HCT116 (cell line): Measurements from ENCODE around the gene TLK1. TPM values are rescaled to one million over a fixed set of nuclear protein-coding genes. Genes with fewer than 3 reads are reported as not detected.

Source experiments
- ATAC-seq: fragments of 200-7000 bp; cut with Tn5 transposase; 2 replicates; pipeline ENCODE4 v1.9.1; 2020; ENCODE audit warnings: mild to moderate bottlenecking, moderate library complexity
- BruUV-seq: library from RNA; stranded (reverse); fragments of 400-500 nt; replicated peaks from 2 replicates; lab custom pipeline; 2021; lab: Mats Ljungman, UMichigan
- CTCF ChIA-PET: fragments of 300-600 bp; sonication (Branson Sonifier 250); formaldehyde crosslinking; loops from one replicate; lab custom pipeline; 2021; ENCODE audit warnings: antibody characterized with exemption; lab: Charles Lee
- POLR2A ChIA-PET: fragments of 300-600, 350-600 bp; sonication (Branson Sonifier 250); formaldehyde crosslinking; loops from one replicate; lab custom pipeline; 2021; ENCODE audit warnings: antibody characterized with exemption; lab: Charles Lee
- RAD21 ChIA-PET, 2 experiments: fragments of 300-600 bp; sonication (Branson Sonifier 250); formaldehyde crosslinking; loops; one replicate each; lab custom pipeline; 2023; ENCODE audit warnings: low total read pairs in 2 of 2; ENCODE audit not compliant: uncharacterized antibody in 2 of 2, unreplicated experiment in 2 of 2, low non-redundant PET in 1 of 2; lab: Charles Lee
- DNase-seq: peaks from one replicate; pipeline ENCODE4 v3.0.0-alpha.2; 2010; ENCODE audit warnings: low read depth, low spot score
- H2AFZ ChIP-seq: fragments of 200-600 bp; shearing (Covaris generic), sonication (generic); 2 replicates; pipeline ENCODE4 v1.6.1; 2017; ENCODE audit warnings: low read depth, mixed run types, mixed read lengths, antibody characterized with exemption, low read length; ENCODE audit not compliant: poor library complexity, severe bottlenecking
- H3K27ac ChIP-seq: 2 replicates; pipeline ENCODE4 v1.5.1; 2012; ENCODE audit warnings: low read depth, low read length
- H3K27me3 ChIP-seq: fragments of 200-600 bp; sonication (generic); 2 replicates; pipeline ENCODE4 v1.6.1; 2016; ENCODE audit warnings: mixed run types, low read length, mixed read lengths; ENCODE audit not compliant: insufficient read depth
- H3K36me3 ChIP-seq, 2 experiments: fragments of 200-500 bp in 1 of 2; fragments of 200-600 bp in 1 of 2; sonication (Bioruptor generic) in 1 of 2; sonication (generic) in 1 of 2; 2 replicates each; pipeline versions ENCODE4 v1.5.1 to v1.6.1; 2014 to 2016; ENCODE audit warnings: low read length in 2 of 2, inconsistent platforms in 1 of 2, mixed read lengths in 1 of 2, mixed run types in 1 of 2; ENCODE audit not compliant: insufficient read depth in 2 of 2, control insufficient read depth in 1 of 2
- H3K4me1 ChIP-seq, 2 experiments: fragments of 200-600 bp in 1 of 2; sonication (generic) in 1 of 2; 2 replicates each; pipeline versions ENCODE4 v1.5.1 to v1.6.1; 2012 to 2017; ENCODE audit warnings: low read length in 2 of 2, inconsistent platforms in 1 of 2, mild to moderate bottlenecking in 1 of 2, mixed read lengths in 1 of 2, mixed run types in 1 of 2, moderate library complexity in 1 of 2; ENCODE audit not compliant: insufficient read depth in 2 of 2, control insufficient read depth in 1 of 2
- H3K4me2 ChIP-seq: fragments of 200-600 bp; sonication (generic); 2 replicates; pipeline ENCODE4 v1.6.1; 2017; ENCODE audit warnings: mixed run types, low read length, mixed read lengths
- H3K4me3 ChIP-seq, 2 experiments: fragments of 200-600 bp in 1 of 2; sonication (generic) in 1 of 2; replicated peaks in 1 of 2; 2 replicates each; pipeline ENCODE4 v1.5.1; 2011 to 2016; ENCODE audit warnings: low read length in 2 of 2, control low read depth in 1 of 2, low read depth in 1 of 2, mild to moderate bottlenecking in 1 of 2, mixed read lengths in 1 of 2, mixed run types in 1 of 2
- H3K79me2 ChIP-seq: fragments of 200-600 bp; sonication (generic); 2 replicates; pipeline ENCODE4 v1.6.1; 2017; ENCODE audit warnings: mild to moderate bottlenecking, mixed run types, low read length, moderate library complexity, mixed read lengths; ENCODE audit not compliant: insufficient read depth
- H3K9ac ChIP-seq: fragments of 200-600 bp; sonication (generic); 2 replicates; pipeline ENCODE4 v1.6.1; 2016; ENCODE audit warnings: low read length, mixed read lengths
- H3K9me2 ChIP-seq: fragments of 200-600 bp; sonication (generic), shearing (Covaris generic); 2 replicates; pipeline ENCODE4 v1.6.1; 2017; ENCODE audit warnings: mixed run types, mild to moderate bottlenecking, moderate library complexity; ENCODE audit not compliant: insufficient read depth
- H3K9me3 ChIP-seq, 2 experiments: fragments of 200-500 bp in 1 of 2; fragments of 200-600 bp in 1 of 2; sonication (Bioruptor generic) in 1 of 2; sonication (generic) in 1 of 2; 2 replicates each; pipeline ENCODE4 v1.6.1; 2014 to 2017; ENCODE audit warnings: low read length in 2 of 2, mixed read lengths in 2 of 2, inconsistent platforms in 1 of 2, low read depth in 1 of 2, mild to moderate bottlenecking in 1 of 2, mixed run types in 1 of 2, moderate library complexity in 1 of 2; ENCODE audit not compliant: control insufficient read depth in 1 of 2, insufficient read depth in 1 of 2
- H4K20me1 ChIP-seq: fragments of 200-600 bp; sonication (generic), shearing (Covaris generic); 2 replicates; pipeline ENCODE4 v1.6.1; 2017; ENCODE audit warnings: mixed run types, mild to moderate bottlenecking, moderate library complexity; ENCODE audit not compliant: insufficient read depth
- CBX3 ChIP-seq: IDR thresholded peaks from 2 replicates; pipeline ENCODE4 v1.6.1; 2012; ENCODE audit warnings: low read depth
- CEBPB ChIP-seq: IDR thresholded peaks from 2 replicates; pipeline ENCODE4 v1.6.1; 2012; ENCODE audit warnings: low read depth
- EGR1 ChIP-seq: IDR thresholded peaks from 2 replicates; pipeline ENCODE4 v1.6.1; 2012; ENCODE audit warnings: low read depth
- EZH2 ChIP-seq: fragments of 200-600 bp; sonication (generic); IDR thresholded peaks from 2 replicates; pipeline ENCODE4 v1.6.1; 2017; ENCODE audit warnings: antibody characterized with exemption, mixed run types
- EZH2phosphoT487 ChIP-seq: fragments of 200-600 bp; IDR thresholded peaks from 2 replicates; pipeline ENCODE4 v1.6.1; 2018; ENCODE audit warnings: antibody characterized with exemption, borderline replicate concordance
- FOSL1 ChIP-seq: IDR thresholded peaks from 2 replicates; pipeline ENCODE4 v1.6.1; 2012; ENCODE audit warnings: low read depth
- JUND ChIP-seq: IDR thresholded peaks from 2 replicates; pipeline ENCODE4 v1.6.1; 2012
- POLR2AphosphoS5 ChIP-seq: IDR thresholded peaks from 2 replicates; pipeline ENCODE4 v1.6.1; 2011; ENCODE audit warnings: mild to moderate bottlenecking, low read depth, low read length, moderate library complexity
- RAD21 ChIP-seq: IDR thresholded peaks from 2 replicates; pipeline ENCODE4 v1.6.1; 2012; ENCODE audit warnings: low read depth, mild to moderate bottlenecking
- SRF ChIP-seq: IDR thresholded peaks from 2 replicates; pipeline ENCODE4 v1.6.1; 2012; ENCODE audit warnings: low read depth
- TCF7L2 ChIP-seq: IDR thresholded peaks from 2 replicates; pipeline ENCODE4 v1.7.0; 2011; ENCODE audit warnings: borderline replicate concordance, inconsistent platforms; ENCODE audit not compliant: insufficient read depth, insufficient read length; ENCODE audit errors: extremely low read depth
- YY1 ChIP-seq: IDR thresholded peaks from 2 replicates; pipeline ENCODE4 v1.6.1; 2011; ENCODE audit warnings: low read length, low read depth, moderate library complexity, mild to moderate bottlenecking; ENCODE audit not compliant: insufficient replicate concordance; ENCODE audit errors: extremely low read depth
- ZBTB33 ChIP-seq: IDR thresholded peaks from 2 replicates; pipeline ENCODE4 v1.6.1; 2011; ENCODE audit warnings: mild to moderate bottlenecking, low read length, moderate library complexity; ENCODE audit not compliant: insufficient replicate concordance; ENCODE audit errors: extremely low read depth
- ZNF274 ChIP-seq: fragments of 200-500 bp; sonication (Bioruptor generic); IDR thresholded peaks from 2 replicates; pipeline ENCODE4 v1.6.1; 2014; ENCODE audit warnings: mild to moderate bottlenecking, low read depth, low read length, inconsistent platforms
- intact Hi-C: fragments of 100-400 bp; cut with micrococcal nuclease; formaldehyde crosslinking; loops from 2 replicates; pipeline ENCODE4 v1.10.0; 2022
- total RNA-seq: library from RNA; stranded (reverse); gene quantifications from one replicate; pipeline ENCODE4 v1.2.1, GENCODE V29; 2021; ENCODE audit not compliant: unreplicated experiment
- TF ChIP-seq, protein P1 (sequence below): IDR thresholded peaks from 2 replicates; pipeline ENCODE4 v1.6.1; 2012; ENCODE audit warnings: low read depth
- TF ChIP-seq, protein P2 (sequence below): IDR thresholded peaks from 2 replicates; pipeline ENCODE4 v1.6.1; 2012

The TLK1 gene
- total RNA-seq, 1 experiment from 2014 or later, result 57.7 TPM

DNA sequence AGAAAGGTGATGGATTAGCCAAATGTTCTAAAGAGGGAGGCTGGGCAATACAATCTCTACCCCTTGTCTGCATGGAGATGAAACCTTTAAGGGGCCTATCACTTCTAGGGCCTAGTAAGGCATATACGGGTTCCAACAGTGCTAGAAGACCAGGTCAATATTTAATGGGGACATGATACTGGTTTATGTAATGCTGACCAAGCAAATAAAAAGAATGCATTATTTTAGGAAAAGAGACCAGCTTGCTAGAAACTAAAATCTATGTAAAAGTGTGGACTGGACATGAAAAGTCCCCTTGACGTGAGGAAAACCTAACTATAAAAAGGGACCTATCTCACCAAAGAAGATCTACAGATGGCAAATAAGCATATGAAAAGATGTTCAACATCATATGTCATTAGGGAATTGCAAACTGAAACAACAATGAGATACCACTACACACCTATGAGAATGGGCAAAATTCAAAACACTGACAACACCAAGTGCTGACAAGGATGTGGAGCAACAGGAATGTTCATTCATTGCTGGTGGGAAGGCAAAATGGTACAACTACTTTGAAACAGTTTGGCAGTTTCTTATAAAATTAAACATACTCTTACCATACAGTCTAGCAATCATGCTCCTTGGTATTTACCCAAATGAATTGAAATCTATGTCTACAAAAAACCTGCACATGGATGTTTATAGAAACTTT lies 45.9 kb upstream of the TLK1 start:
- intact Hi-C loops, result no loop called here
- POLR2A ChIA-PET, result no interaction called here
- RAD21 ChIA-PET, result no interaction called here
- H2AFZ ChIP-seq, result no peak overlapping the region
- no TSS peak for BruUV-seq
- H3K9ac ChIP-seq, result no peak overlapping the region
- no peaks in the 10 kb centered on the region for H3K9me3 ChIP-seq
- H3K36me3 ChIP-seq, result no peaks in the 10 kb centered on the region
- TF ChIP-seq JUND, result no peak
- TF ChIP-seq TCF7L2, result no peak
- no peak for TF ChIP-seq YY1
- no peak for TF ChIP-seq POLR2AphosphoS5
- no peak for TF ChIP-seq CEBPB
- no peak for TF ChIP-seq ZNF274
- TF ChIP-seq RAD21, result no peak
- no peak for TF ChIP-seq SRF
- TF ChIP-seq, protein P1, sequence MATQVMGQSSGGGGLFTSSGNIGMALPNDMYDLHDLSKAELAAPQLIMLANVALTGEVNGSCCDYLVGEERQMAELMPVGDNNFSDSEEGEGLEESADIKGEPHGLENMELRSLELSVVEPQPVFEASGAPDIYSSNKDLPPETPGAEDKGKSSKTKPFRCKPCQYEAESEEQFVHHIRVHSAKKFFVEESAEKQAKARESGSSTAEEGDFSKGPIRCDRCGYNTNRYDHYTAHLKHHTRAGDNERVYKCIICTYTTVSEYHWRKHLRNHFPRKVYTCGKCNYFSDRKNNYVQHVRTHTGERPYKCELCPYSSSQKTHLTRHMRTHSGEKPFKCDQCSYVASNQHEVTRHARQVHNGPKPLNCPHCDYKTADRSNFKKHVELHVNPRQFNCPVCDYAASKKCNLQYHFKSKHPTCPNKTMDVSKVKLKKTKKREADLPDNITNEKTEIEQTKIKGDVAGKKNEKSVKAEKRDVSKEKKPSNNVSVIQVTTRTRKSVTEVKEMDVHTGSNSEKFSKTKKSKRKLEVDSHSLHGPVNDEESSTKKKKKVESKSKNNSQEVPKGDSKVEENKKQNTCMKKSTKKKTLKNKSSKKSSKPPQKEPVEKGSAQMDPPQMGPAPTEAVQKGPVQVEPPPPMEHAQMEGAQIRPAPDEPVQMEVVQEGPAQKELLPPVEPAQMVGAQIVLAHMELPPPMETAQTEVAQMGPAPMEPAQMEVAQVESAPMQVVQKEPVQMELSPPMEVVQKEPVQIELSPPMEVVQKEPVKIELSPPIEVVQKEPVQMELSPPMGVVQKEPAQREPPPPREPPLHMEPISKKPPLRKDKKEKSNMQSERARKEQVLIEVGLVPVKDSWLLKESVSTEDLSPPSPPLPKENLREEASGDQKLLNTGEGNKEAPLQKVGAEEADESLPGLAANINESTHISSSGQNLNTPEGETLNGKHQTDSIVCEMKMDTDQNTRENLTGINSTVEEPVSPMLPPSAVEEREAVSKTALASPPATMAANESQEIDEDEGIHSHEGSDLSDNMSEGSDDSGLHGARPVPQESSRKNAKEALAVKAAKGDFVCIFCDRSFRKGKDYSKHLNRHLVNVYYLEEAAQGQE, result no peak
- TF ChIP-seq CBX3, result no peak
- no peak for TF ChIP-seq EGR1
- TF ChIP-seq, protein P2, sequence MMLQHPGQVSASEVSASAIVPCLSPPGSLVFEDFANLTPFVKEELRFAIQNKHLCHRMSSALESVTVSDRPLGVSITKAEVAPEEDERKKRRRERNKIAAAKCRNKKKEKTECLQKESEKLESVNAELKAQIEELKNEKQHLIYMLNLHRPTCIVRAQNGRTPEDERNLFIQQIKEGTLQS, result no peak
- TF ChIP-seq FOSL1, result no peak
- TF ChIP-seq ZBTB33, result no peak
- no peak for TF ChIP-seq EZH2phosphoT487
- TF ChIP-seq EZH2, result no peak
- ATAC-seq (no peak), DNase-seq (no peak)
- no peaks in the 10 kb centered on the region for H3K4me1 ChIP-seq
- H3K27ac ChIP-seq, result no peak overlapping the region
- H4K20me1 ChIP-seq, result no peaks in the 10 kb centered on the region
- CTCF ChIA-PET, result no interaction called here
- no peak overlapping the region for H3K4me2 ChIP-seq
- no peaks in the 10 kb centered on the region for H3K27me3 ChIP-seq
- no peaks in the 10 kb centered on the region for H3K79me2 ChIP-seq
- no peak overlapping the region for H3K4me3 ChIP-seq
- no peaks in the 10 kb centered on the region for H3K9me2 ChIP-seq
